GM21786 (cell line): ENCODE results near the gene RNF26.
A peak's percentile ranks its signal among the peaks of the same experiment; 100 is the strongest.
"Not testable (repeated sequence)": the region's sequence is repeated elsewhere in the genome, so short reads cannot be mapped to it uniquely, and the experiment has no call there.

Experiments
- ATAC-seq: cut with Tn5 transposase; IDR thresholded peaks from one replicate; pipeline ENCODE4 v1.9.1; 2021; ENCODE audit not compliant: unreplicated experiment

Gene RNF26

DNA sequence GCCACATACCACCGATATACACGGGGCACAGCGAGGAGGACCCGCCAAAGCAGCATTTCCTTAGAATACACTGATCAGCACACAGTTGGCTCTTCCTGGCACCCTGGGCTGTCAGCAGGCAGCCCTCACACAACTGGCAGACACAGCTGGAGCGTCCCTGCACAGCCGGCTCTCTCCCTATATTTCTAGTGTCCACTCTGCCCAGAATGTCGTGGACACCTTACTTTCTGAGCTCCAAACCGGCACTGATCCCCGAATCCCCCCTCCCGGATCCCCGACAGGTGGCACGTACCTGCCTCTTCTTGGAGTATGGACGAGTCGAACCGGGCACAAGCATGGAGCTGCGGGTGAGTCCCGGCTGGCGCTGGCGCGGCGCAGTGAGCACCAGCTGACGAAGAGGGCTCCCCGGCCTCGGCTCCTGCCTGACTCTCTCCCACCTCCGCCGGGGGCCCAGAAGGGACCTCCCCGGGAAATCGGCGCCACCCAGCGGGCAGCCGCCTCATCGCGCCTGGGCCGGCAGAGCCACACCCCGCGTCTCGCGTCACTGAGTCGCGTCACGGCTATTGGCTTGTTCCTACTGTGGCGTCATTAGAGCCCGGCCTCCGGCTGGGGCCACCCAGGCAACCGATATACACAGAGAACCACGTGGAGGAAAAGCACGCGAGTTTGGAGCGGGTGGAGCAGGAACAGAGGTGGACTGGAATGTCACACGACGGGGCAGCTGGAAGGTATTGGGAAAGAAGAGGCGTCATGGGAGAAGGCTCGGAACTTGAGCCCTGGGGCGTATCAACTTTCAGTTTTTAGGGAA is 47.1 kb downstream of the RNF26 start, which contains the start of gene USP2:
Gene USP2 (minus strand): TSS at position 510 of the 808 bp plus-strand sequence. CDS start 8,210 bp downstream, outside the sequence.
- peak; percentile 99 for ATAC-seq

GRCh38 chr11:119382101-119382500 is 47.8 kb downstream of the RNF26 start:
- ATAC-seq = no peak

- not testable (repeated sequence) for ATAC-seq
Observed at GRCh38 chr11:119382513-119382912, 48.2 kb downstream of the RNF26 start.

DNA sequence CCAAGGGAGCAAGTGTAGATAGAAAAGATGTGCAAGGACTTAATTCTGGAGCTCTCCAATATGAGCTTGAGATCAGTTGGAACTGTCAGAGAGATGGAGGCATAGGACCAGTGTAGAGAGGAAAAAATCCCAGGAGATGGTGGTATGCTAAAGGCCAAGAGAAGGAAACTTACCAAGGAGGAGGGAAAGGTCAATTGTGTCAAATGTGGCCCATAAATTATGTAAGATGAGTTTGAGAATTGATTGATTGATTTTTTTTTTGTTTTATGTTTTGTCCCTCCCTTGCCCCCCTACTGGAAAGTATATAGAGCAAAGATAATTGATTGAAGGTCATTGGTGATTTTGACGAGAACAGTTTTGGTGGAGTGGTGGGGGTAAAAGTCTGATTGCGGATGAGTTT is 50.0 kb downstream of the RNF26 start:
- ATAC-seq = no peak
